NCI-H1930 (cell line): ENCODE results near the gene VPS41.
"Not testable (repeated sequence)": the region's sequence is repeated elsewhere in the genome, so short reads cannot be mapped to it uniquely, and the experiment has no call there.

Experiments
- DNase-seq, 2 experiments: peaks; one replicate each; lab custom pipeline; 2025; lab: John Stamatoyannopoulos, UW

Gene VPS41

DNA sequence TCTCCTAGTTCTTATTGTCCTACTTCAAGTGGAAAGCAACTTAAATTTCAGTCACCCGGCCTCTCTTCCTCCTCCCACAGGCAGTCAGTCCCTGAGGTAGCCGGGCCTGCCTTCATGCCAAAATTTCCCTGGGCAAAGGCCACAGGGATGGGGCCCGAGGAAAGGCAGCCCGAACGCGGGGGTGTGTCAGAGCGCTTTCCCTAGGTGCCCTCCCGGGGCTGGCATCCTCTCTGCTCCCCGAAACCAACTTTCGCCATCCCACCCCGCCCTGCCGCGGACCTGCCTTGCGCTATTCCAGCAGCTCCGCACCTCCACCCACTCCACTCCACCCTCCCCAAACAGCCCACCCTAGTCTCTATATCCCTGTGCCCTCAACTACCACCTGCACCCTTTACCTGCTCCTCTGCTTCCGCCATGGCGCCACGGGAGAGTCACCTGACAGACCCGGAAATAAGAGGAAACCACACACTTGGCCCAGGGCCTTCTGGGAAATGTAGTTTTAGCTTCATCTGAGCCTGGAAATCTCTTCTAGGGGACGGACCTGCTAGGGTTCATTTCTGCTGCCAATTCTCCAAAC is at the start of gene VPS41:
TSS of gene VPS41 (minus strand) at position 433 of the 577 bp plus-strand sequence. CDS start at position 416, 17 bp downstream.
- peak; percentile 55 to 66 for DNase-seq

DNA sequence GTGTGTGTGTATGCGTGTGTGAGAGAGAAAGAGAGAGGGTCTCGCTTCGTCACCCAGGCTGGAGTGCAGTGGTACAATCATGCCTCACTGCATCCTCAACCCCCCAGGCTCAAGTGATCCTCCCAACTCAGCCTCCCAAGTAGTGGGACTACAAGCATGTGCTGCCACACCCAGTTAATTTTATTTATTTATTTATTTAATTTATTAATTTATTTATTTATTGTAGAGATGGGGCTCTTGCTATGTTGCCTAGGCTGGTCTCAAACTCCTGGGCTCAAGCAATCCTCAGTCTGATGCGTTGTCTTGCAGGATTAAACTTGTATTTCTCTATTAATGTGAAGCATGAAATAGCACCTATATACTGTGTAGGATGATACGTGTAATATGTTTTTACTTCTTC is 46.9 kb upstream of the VPS41 start:
- DNase-seq = no peak

DNA sequence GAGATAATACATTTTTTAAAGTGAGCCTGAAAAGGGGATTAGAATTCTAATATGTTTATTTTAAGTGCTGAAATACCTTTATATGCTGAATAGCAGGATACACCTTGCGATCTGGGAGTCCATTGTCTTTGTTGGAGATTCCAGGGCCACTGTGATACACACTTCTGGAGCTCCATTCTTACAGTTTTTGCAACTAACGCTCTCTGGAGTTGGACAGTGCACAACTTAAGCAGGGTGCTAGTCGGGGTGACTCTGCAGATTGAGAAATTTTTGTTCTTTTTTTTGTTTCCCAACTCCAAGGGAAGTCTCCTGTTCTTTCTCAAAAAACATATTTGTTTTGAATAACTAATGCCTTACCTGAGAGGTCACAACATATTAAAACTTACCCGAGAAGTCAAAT is 45.0 kb upstream of the VPS41 start:
- no peak for DNase-seq

DNA sequence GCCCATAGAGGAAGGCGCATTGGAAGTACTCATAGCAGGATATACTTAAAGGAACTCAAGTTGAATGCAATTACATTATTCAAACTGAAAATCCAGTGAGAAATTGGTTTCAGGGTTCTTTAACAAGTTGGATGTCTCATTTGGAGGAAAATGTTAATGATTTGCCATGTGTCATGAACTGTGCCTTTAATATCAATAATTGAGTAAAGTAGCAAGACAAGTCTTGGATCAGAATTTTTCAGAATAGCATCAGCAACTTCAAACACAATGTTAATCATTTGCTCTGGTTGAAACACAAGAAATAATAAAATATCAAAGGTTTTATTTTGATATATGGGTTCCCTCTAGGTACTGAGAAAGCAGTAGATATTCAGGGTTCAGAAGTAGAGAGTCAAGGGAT is 44.2 kb upstream of the VPS41 start:
- no peak for DNase-seq

DNA sequence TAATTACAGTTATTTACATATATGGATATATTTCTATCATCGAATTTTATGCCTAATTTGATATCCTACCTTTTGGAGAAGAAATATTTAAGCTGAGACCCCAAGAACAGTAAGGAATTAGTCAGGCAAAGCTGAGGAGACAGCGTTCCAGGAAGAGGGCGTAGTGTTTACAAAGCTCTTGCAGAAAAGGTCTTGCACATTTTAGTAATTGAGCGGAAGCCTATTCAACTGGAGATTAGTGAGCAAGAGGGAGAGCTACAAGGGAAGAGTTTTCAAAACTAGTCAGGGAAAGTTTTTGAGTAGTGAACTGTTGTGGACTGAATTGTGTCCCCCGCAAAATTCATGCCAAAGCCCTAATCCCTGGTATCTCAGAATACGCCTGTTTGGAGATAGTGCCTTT is 42.2 kb upstream of the VPS41 start:
- no peak for DNase-seq

DNA sequence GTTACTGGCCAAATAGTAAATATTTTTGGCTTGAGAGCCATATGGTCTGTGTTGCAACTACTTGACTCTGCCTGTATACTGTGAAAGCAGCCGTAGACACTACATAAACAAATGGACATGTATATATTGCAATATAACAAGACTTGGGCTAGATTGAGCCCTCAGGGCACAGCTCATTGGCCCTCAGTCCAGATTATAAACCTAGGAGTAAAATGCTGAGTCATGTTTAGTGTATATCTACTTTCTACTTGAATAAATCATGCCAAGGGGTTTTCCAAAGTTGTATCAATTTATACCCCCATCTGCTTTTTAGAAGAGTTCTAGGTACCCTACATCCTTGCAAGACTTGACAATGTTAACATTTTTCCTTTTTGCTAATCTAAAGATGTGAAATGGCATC is 41.3 kb upstream of the VPS41 start:
- DNase-seq = no peak

DNA sequence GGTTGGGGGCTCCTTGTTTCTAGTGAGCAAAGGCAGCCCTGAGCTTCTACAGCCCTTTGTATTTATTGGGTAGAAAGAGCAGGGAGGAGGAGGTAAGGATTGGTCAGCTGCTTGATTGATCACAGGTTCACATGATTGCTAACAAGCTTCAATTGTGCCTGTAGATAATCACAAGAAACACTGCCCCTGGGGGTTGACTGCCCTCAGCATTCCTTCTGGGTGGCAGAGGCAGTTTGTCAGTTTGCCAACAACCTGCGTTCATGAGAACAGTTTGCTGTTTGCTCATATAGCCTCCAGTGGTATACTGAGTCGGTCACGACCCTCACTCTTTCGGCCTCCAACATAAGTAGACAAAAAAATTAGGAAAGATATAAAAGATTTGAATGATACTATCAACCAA is 38.5 kb upstream of the VPS41 start:
- not testable (repeated sequence) for DNase-seq

DNA sequence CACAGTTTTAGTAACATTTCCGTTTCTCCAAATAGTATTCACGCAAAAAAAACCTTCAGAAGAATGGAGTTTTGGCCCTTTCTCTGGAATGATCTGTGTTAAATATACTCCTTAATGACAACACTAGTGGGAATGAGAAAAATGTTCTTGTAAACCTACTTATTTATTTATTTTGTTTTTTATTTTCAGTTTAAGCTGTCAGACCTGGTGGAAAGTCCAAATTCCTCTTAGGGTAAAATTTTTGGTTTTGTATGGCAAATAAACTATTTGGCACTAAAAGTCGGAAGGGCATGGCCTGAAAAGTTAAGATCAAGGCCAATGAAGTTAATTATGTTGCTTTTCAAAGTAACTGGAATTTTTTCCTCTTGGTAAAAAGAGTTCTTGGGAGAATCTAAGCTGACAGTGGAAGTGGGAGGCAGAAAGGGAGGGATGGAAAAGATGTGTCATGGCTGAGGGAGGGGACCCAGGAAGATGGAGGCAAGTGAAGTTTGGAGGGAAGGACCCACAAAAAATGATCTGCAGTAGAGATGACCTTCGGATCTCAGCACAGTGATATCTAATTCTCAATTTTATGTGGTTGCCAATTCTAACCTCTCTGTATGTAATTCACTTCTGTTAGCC is 33.5 kb upstream of the VPS41 start:
- no peak for DNase-seq

DNA sequence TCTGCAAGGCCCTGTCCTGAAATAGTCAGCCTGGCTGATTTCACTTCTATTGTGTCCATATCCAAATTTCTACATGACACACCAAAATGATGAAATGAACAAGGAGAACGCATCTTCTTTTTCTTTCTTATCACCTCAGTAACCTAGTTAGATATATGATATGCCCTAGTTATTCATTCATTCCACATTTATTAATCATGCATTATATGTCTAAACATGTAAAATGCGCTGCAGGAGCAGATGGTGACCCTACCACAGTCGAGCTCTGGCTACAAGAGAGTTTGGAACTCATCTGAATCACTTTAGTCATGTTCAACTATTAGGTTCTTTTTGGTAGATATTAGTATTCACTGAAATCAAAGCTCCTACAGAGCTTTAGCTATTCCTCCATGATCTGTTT is 31.8 kb upstream of the VPS41 start:
- no peak for DNase-seq

DNA sequence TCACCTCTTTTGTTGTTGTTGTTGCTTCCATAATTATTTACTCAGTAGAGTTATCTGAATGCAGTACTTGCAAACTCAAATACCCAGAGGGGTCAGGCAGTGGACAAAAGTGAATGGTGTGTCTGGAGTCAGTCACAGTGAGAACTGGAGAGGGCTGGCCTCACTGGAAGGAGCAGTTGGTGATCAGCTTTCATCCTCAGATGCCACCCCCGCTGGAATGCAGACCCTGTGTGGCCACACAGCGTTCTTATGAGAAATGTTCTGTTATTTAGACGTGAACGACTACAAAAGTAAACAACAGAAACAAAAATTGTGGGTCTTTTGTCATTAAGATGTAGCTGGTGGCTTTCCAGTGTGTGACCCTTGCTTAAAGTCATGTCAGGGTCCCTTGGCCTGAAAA is 29.6 kb upstream of the VPS41 start:
- no peak for DNase-seq

DNA sequence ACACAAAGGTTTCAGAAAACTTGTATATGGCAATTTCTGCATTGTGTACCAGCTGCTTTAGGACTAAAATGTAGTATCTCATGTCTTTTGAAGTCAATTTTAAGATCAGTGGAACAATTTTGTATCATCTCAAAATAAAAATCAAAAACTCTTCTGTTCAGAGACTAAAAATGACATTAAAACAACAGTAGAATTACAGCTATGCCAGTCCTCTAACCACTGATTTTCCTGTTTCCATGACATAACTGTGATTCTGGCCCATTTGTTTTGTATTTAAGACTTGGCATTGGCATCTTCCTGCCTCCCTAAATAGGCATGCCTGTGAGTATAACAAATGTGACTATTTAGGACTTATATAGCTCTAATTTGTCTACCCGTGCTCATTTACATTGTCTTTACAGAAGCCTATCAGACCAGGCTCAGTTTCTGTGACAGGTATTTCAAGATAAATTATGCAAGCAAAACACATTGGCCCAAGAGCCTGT is 29.1 kb upstream of the VPS41 start:
- no peak for DNase-seq

DNA sequence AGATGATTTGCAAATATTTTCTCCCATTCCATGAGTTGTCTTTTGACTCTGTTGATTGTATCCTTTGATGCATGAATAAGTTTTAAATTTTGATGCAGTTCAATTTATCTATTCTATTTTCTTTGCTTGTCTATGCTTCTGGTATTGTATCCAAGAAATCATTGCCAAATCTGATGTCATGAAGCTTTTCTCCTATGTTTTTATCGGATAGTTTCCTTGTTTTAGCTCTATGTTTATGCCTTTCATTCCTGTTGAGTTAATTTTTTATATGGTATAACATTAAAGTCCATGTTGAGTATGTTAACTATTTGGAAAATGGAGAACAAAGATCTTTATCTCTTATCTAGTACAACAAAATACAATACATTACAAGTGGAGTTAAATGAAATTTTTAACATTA is 27.6 kb upstream of the VPS41 start:
- no peak for DNase-seq

DNA sequence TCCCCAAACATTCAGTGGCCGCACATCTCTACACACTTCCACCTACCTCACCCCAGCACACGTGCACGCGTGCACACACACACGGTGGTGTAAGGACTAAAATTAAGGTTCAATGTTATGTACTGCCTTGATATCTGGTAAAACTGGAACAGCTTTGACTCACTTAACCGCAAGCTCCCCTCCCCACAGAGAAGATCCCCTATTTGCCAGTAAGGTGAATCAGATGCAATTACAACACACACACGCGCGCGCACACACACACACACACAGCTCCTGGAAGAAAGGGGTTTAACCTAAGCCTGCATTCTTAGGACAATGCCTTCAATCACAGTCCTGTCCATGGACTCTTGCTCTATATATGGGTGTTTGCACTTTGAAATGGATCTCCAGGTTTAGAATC is 25.5 kb upstream of the VPS41 start:
- DNase-seq = no peak

DNA sequence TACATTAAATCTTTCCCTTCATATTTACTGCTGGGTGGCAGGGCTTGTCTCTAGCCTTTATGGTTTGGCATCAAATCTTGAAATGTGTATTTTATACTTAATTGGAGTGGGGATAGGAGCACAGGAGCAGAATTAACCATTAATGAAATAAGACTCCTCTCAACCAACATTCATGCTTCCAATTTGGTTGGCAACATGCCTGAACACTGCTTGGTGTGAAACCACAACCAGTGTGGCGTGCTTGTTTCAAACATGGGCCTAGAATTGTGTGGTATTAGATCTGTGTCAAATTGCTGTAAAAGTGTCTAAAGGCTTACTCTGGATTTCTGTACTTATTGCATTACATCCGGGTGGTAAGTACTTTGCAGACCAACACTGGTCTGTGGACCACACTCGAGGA is 25.1 kb upstream of the VPS41 start:
- DNase-seq = no peak

DNA sequence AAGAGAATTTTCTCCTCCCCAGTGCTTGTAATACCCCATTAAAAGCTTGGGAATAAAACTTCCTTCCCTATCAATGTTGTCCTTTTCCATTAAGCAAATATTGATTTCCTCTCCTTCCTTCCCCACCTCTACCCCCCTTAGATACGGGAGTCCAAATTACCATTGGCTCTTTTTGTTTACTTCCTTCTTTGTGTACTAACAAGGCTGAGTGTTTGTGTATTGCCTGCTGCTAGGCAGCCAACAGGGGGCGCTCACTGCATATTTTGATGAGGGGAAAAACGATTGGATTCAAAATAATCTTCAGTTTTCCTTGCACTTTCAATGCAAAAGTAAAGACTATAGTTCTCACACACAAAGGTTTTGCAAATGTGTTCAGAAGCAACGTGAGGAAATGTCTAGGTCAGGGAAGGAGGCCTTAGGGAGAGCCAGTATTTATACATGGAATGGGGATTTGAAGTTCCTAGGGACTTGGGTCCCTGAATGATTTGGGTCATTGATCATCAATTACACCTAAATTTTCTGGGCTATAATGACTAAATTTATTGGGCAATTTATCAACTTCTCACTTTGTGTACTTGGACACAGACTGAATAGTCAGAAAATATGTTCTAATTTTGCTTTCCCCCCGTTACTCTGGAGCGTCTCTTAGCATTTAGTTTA is 23.6 kb upstream of the VPS41 start:
- peak in 1 of 2 experiments; percentile 31 for DNase-seq

DNA sequence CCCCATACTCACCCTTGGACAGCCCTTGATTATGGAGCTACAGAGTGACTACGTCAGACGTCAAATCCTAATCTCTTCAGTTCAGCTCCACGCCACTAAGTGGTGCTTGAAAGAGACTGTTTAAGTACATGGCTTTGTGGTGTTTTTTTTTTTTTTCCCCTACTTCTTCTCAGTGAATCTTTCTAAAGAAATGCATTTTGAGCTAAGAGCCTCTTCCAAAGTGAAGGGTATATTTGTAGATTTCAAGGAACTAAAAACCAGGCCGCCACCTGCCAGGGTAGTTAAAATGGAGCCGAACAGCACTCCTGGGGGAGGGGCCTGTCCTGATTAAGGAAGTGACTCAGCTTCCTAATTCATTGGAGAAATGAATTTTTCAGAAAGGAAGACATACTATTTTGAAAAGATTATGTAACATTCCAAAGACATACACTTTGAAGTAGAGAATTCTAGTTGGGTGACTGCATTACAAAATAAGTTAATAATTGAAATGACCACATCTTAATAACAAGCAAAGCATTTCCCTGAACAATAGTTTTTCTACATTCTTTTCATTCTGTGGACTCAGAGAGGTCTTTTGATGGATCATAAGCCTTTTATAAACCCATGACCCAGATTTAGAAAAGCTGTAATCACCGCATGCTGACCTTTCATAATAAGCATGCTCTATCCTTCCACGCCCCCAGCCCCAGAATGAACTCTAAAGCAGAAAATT is 20.6 kb upstream of the VPS41 start:
- DNase-seq = no peak

DNA sequence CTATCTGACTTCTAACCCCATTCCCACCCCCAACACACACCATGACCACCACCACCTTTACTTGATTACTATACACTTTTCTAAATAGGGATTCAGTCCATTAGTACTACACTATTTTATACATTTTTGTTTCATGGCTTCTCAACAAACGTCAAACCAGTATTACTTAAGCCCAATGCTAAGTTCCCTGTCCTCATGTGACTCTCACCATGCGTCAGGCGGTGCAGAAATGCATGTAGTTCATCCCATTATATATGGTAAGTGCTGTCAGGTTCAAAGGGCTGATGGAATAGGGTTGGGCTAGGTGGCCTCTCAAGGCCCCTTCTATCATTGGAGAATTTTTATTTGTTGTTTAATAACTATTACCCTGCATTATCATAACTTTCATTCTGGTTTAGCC is 19.5 kb upstream of the VPS41 start:
- DNase-seq = no peak

DNA sequence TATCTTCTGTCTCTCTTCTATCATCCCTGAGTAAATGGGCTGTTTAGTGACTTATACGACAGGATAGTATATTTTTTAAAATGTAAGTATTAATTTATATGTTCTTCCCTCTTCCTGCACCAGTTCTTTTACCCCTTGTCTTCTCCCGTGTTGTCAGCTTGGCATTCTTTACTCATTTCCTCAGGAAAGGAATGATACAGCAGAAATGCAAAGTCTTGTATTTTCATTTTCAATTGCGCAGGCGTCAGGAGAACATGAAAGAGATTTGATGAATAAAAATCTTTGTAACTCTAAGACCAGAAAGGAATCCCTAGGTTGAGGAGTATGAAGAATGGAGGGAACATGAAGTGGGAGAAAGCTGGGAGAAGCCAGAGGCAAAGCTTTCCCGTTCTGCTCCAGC is 18.8 kb upstream of the VPS41 start:
- DNase-seq = no peak

DNA sequence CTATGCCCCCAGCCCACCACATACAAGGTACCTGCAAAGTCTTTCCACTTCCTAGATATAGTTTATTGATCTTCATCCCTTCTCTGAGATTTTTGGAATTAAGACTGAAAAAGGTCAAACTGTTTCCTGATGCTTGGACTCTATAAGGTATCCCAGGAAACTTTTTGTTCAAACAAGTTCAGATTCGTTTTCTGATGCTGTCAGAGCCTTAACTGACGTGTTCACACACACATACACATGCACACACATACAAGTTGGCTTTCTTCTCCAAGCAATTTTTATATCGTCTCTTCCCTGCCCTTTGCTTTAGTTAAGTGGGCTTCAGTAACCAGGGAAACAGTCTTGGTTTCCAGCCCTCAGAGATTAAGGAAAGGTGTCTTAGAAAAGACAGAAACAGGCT is 11.7 kb upstream of the VPS41 start:
- no peak for DNase-seq

DNA sequence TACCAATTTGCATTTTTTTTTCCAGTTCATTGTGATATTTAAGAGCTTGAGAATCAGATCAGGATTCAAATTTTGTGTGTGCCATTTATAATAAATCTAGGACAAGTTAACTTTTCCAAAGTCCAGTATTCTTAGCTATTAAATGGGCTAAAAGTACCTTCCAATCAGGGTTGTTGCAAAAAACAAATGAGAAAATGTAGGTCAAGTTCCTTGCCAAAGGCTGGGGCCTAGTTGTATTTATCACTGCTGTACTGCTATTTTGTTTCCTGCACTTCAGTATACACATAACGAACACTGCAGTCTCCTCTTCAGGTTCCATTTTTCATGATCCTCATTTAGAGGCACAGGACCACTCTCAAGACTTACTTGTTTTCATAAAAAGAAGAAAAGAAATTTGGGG is 7.4 kb upstream of the VPS41 start:
- DNase-seq = no peak

DNA sequence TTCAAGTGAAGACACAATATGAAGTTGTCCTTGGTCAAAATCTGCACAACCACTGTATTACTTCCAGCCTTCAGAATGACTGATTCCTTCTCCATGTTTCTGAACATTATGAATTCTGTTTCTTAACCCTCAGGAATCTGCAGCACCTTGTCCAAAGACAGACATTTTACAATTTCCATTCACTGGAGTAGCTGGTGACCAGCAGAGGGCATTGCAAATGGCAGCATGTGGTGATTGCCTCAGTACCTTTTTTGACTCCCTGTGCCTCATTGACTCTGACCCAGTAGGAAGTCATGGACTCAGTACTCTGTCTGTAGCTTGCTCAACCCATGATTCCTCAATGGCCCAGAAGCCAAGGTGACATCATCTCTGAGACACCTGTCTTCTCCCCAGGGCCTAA is 879 bp upstream of the VPS41 start:
- DNase-seq = no peak

DNA sequence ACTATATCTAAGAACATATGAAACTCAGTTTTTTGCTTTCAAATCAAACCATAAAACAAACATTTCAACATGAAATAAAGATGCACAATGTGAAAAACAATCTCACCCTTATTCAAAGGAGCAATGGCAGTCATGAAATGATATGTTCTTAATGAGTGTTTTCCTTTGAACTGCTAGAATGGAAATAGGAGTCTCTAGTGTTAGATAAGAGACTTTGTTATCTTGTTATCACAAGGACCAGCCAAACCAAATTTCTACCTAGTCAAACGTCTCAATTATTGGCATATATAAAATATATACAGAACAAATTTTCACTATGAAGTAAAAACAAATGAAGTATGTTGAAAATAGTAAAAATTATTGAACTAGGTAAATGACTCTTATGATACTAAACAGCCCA is 1.2 kb downstream of the VPS41 start:
- DNase-seq = no peak

DNA sequence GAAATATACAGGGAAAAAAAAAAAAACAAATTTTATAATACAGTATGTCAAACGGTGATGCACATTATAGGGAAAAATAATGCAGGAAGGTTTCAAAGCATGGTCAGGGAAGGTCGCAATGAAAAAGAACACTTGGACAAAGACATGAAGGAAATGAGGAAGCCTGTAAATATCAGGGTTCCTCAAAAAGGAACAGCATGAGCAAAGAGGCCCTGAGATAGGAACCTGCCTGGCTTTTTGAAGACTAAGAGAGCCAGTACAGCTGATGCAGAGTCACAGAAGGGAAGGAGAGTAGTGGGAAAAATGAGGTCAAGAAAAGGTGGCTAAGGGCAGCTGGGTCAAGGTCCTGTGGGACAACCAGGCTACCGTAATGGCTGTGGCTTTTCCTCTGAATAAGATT is 1.9 kb downstream of the VPS41 start:
- DNase-seq = no peak
